Lower leg skin (tissue), 3 donors: ENCODE data around the gene MZF1.

ENCODE experiments used
- POLR2A ChIP-seq, 2 donors: fragments of 450-650 bp; IDR thresholded peaks; one replicate each; pipeline ENCODE4 v1.6.1; 2016 to 2017; ENCODE audit warnings: antibody characterized with exemption in 2 of 2, mild to moderate bottlenecking in 1 of 2, moderate library complexity in 1 of 2
- TF ChIP-seq, protein P1 (sequence below), 3 donors: fragments of 450-650 bp; IDR thresholded peaks; one replicate each; pipeline ENCODE4 v1.5.1; 2016; ENCODE audit warnings: antibody characterized with exemption in 3 of 3, mild to moderate bottlenecking in 3 of 3, moderate library complexity in 2 of 3

DNA sequence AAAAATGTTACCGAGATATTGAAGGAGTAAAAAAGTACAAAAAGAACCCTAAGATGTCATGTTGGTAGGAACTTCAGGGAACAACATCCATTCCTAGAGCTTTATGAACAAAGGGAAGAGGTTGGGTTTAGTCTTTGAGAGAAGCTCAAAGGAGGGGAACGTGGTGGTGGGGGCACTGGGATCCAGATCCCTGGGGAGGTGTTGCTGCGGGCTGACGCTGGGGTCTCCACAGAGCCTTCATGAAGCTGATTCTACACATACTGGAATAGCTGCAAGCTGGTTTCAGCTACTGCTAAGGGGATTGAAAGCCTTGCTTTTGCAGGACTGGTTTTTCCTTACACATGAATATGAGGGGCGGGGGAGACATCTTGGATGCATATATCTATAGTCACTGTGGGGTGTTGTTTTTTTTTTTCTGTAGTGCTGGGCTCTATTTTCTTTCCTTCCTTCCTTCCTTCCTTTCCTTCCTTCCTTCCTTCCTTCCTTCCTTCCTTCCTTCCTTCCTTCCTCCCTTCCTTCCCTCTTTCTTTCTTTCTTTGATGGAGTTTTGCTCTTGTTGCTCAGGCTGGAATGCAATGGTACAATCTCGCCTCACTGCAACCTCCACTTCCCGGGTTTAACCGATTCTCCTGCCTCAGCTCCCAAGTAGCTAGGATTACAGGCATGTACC, 6.5 kb upstream of the MZF1 start:
- TF ChIP-seq, protein P1, sequence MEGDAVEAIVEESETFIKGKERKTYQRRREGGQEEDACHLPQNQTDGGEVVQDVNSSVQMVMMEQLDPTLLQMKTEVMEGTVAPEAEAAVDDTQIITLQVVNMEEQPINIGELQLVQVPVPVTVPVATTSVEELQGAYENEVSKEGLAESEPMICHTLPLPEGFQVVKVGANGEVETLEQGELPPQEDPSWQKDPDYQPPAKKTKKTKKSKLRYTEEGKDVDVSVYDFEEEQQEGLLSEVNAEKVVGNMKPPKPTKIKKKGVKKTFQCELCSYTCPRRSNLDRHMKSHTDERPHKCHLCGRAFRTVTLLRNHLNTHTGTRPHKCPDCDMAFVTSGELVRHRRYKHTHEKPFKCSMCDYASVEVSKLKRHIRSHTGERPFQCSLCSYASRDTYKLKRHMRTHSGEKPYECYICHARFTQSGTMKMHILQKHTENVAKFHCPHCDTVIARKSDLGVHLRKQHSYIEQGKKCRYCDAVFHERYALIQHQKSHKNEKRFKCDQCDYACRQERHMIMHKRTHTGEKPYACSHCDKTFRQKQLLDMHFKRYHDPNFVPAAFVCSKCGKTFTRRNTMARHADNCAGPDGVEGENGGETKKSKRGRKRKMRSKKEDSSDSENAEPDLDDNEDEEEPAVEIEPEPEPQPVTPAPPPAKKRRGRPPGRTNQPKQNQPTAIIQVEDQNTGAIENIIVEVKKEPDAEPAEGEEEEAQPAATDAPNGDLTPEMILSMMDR (IDR thresholded peaks at IDR 0.05) = no peak
- no peak for TF ChIP-seq POLR2A (IDR thresholded peaks at IDR 0.05)
